PC-3 (cell line): ENCODE results near the gene RAB8A.

Source experiments
- CTCF ChIP-seq: fragments of 300-600 bp; sonication (generic); conservative IDR thresholded peaks from 2 replicates; pipeline ENCODE4 v1.5.1; 2017; ENCODE audit warnings: antibody characterized with exemption, low read depth, mild to moderate bottlenecking, low read length
- EZH2 ChIP-seq: fragments of 300-600 bp; sonication (generic); IDR thresholded peaks from one replicate; pipeline ENCODE4 v1.6.1; 2017; ENCODE audit warnings: antibody characterized with exemption, mild to moderate bottlenecking, low read length; ENCODE audit not compliant: unreplicated experiment

GRCh38 chr19:16134510-16134909 lies 22.8 kb downstream of the RAB8A start:
- TF ChIP-seq EZH2 (no peak), CTCF (no peak)
